HepG2 (cell line): Measurements from ENCODE around the gene ZNF853. TPM values are rescaled to one million over a fixed set of nuclear protein-coding genes. Genes with fewer than 3 reads are reported as not detected.

Experiments
- BRD4 ChIP-seq: sonication (generic); formaldehyde crosslinking; IDR thresholded peaks from 2 replicates; pipeline ENCODE4 v1.4.0; 2020; ENCODE audit warnings: missing genetic modification reagents
- CCAR2 ChIP-seq: fragments of 200-400 bp; formaldehyde crosslinking; optimal IDR thresholded peaks from 2 replicates; pipeline ENCODE3; 2018; ENCODE audit warnings: low read depth, mild to moderate bottlenecking, low read length, moderate library complexity
- HMGXB3 ChIP-seq: sonication (generic); formaldehyde crosslinking; IDR thresholded peaks from 2 replicates; pipeline ENCODE4 v1.4.0; 2020; ENCODE audit warnings: missing genetic modification reagents, borderline replicate concordance
- HNRNPLL ChIP-seq: fragments of 200-400 bp; formaldehyde crosslinking; IDR thresholded peaks from 2 replicates; pipeline ENCODE4 v1.6.1; 2017; ENCODE audit warnings: mild to moderate bottlenecking, low read depth, low read length; ENCODE audit not compliant: poor library complexity, severe bottlenecking
- JUND ChIP-seq: sonication (generic); formaldehyde crosslinking; IDR thresholded peaks from 2 replicates; pipeline ENCODE4 v1.8.0; 2022; ENCODE audit warnings: mild to moderate bottlenecking, missing genetic modification reagents
- KDM1A ChIP-seq: IDR thresholded peaks from 2 replicates; pipeline ENCODE4 v1.6.1; 2016; ENCODE audit warnings: missing compliant biosample characterization
- MAZ ChIP-seq, 2 experiments: sonication (generic) in 1 of 2; formaldehyde crosslinking in 1 of 2; IDR thresholded peaks; 2 replicates each; pipeline versions ENCODE4 v1.5.0 to v1.6.1; 2012 to 2020; ENCODE audit warnings: low read depth in 2 of 2, mild to moderate bottlenecking in 2 of 2, borderline replicate concordance in 1 of 2, improper control_type of control experiment in 1 of 2, low read length in 1 of 2, missing genetic modification reagents in 1 of 2, moderate library complexity in 1 of 2
- MIXL1 ChIP-seq: IDR thresholded peaks from 2 replicates; pipeline ENCODE4 v1.6.1; 2016
- NFIB ChIP-seq: sonication (generic); formaldehyde crosslinking; IDR thresholded peaks from 2 replicates; pipeline ENCODE4 v1.9.0; 2021; ENCODE audit warnings: missing genetic modification reagents, mild to moderate bottlenecking, borderline replicate concordance
- PHB2 ChIP-seq: fragments of 450-650 bp; IDR thresholded peaks from 2 replicates; pipeline ENCODE4 v1.6.1; 2018; ENCODE audit not compliant: partially characterized antibody
- PHF8 ChIP-seq: sonication (generic); formaldehyde crosslinking; IDR thresholded peaks from 2 replicates; pipeline ENCODE4 v1.5.0; 2020; ENCODE audit warnings: missing genetic modification reagents
- POLR2A ChIP-seq, 2 experiments: IDR thresholded peaks; 2 replicates each; pipeline ENCODE4 v1.6.1; 2011; ENCODE audit warnings: low read depth in 2 of 2, low read length in 2 of 2, mild to moderate bottlenecking in 1 of 2, moderate library complexity in 1 of 2; ENCODE audit not compliant: insufficient read depth in 1 of 2
- SALL1 ChIP-seq: sonication (generic); formaldehyde crosslinking; IDR thresholded peaks from 2 replicates; pipeline ENCODE4 v1.8.0; 2022; ENCODE audit warnings: mild to moderate bottlenecking, missing genetic modification reagents
- SNRNP70 ChIP-seq: fragments of 200-400 bp; formaldehyde crosslinking; IDR thresholded peaks from 2 replicates; pipeline ENCODE4 v1.6.1; 2017; ENCODE audit warnings: mild to moderate bottlenecking, low read depth, low read length, moderate library complexity
- TFDP1 ChIP-seq: IDR thresholded peaks from 2 replicates; pipeline ENCODE4 v1.6.1; 2016; ENCODE audit warnings: missing compliant biosample characterization, missing genetic modification reagents, borderline replicate concordance
- ZBTB2 ChIP-seq: sonication (generic); formaldehyde crosslinking; IDR thresholded peaks from 2 replicates; pipeline ENCODE4 v1.8.0; 2022; ENCODE audit warnings: low read depth, missing genetic modification reagents
- ZFY ChIP-seq: sonication (generic); formaldehyde crosslinking; IDR thresholded peaks from 2 replicates; pipeline ENCODE4 v1.4.0; 2020; ENCODE audit warnings: missing genetic modification reagents
- ZNF446 ChIP-seq: sonication (generic); formaldehyde crosslinking; IDR thresholded peaks from 2 replicates; pipeline ENCODE4 v1.5.0; 2020; ENCODE audit warnings: mild to moderate bottlenecking, missing genetic modification reagents
- ZNF607 ChIP-seq: sonication (generic); formaldehyde crosslinking; IDR thresholded peaks from 2 replicates; pipeline ENCODE4 v1.5.1; 2020; ENCODE audit warnings: missing genetic modification reagents, mild to moderate bottlenecking, borderline replicate concordance
- ZNF639 ChIP-seq: conservative IDR thresholded peaks from 2 replicates; pipeline ENCODE4 v1.6.1; 2018; ENCODE audit warnings: missing genetic modification reagents
- ZNF747 ChIP-seq: sonication (generic); formaldehyde crosslinking; IDR thresholded peaks from 2 replicates; pipeline ENCODE4 v1.8.1; 2023; ENCODE audit warnings: missing genetic modification reagents, mild to moderate bottlenecking, borderline replicate concordance
- ZNF768 ChIP-seq: sonication (generic); formaldehyde crosslinking; IDR thresholded peaks from 2 replicates; pipeline ENCODE4 v1.4.0; 2020; ENCODE audit warnings: missing genetic modification reagents
- polyA plus RNA-seq, 8 experiments: library from polyadenylated mRNA; depleted of rRNA in 3 of 8; stranded (reverse) in 7 of 8; unstranded in 1 of 8; fragments of >200 nt; fragmentation: Illumina TruSeq in 4 of 8; extraction: Trizol in 4 of 8; gene quantifications; 2 replicates each; pipeline versions ENCODE4 v1.2.1 to v1.2.3, GENCODE V29; 2011 to 2016; ENCODE audit warnings: low read depth in 4 of 8, missing spikeins in 1 of 8, mixed read lengths in 1 of 8; ENCODE audit not compliant: insufficient read depth in 1 of 8
- total RNA-seq, 5 experiments: library from RNA; depleted of rRNA; stranded (reverse); fragments of >200 nt; fragmentation: Illumina TruSeq; extraction: Trizol; gene quantifications; 2 replicates each; pipeline ENCODE4 v1.2.3, GENCODE V29; 2016; ENCODE audit warnings: low read depth in 1 of 5

Gene ZNF853
- total and polyA plus RNA-seq, 2 of the 13 experiments (the other 11 are each of a cell fraction or from before 2014, with no cell fraction given): 2.1 to 6.2 TPM

GRCh38 chr7:6576024-6576866 is 39.2 kb upstream of the ZNF853 start (continued):
- TF ChIP-seq MAZ (IDR thresholded peaks at IDR 0.05; ENCODE audit: borderline replicate concordance, low read depth, low read length): no peak
- TF ChIP-seq MAZ (CRISPR knock-in tag; IDR thresholded peaks at IDR 0.05; ENCODE audit: low read depth): no peak
- peak; percentile 39 to 41; a peak in 2 of 4 replicates for TF ChIP-seq POLR2A (IDR thresholded peaks at IDR 0.05; ENCODE audit: insufficient read depth in 1 of 2, low read depth in 2 of 2, low read length in 2 of 2)
- peak; percentile 20; the same call in 1 of the 2 replicates for TF ChIP-seq SALL1
- TF ChIP-seq ZNF747 (CRISPR knock-in tag): no peak
- TF ChIP-seq TFDP1 (CRISPR knock-in tag): no peak
- no peak for TF ChIP-seq HNRNPLL
- TF ChIP-seq MIXL1 (CRISPR knock-in tag): no peak
- TF ChIP-seq JUND (CRISPR knock-in tag): no peak
- peak; percentile 93 for TF ChIP-seq ZNF768 (CRISPR knock-in tag)
- no peak for TF ChIP-seq SNRNP70
- TF ChIP-seq PHF8: no peak
- no peak for TF ChIP-seq BRD4 (CRISPR knock-in tag)
- no peak for TF ChIP-seq NFIB (CRISPR knock-in tag)
- TF ChIP-seq PHB2: no peak
- TF ChIP-seq KDM1A (CRISPR knock-in tag): no peak
- no peak for TF ChIP-seq ZBTB2
- no peak for TF ChIP-seq CCAR2
- no peak for TF ChIP-seq HMGXB3 (CRISPR knock-in tag)
- TF ChIP-seq ZNF607 (CRISPR knock-in tag): no peak
- no peak for TF ChIP-seq ZNF639 (CRISPR knock-in tag)
- TF ChIP-seq ZNF446: 0 out of 2 replicates have a peak, but pooled peaks have one; percentile 59
- TF ChIP-seq ZFY (CRISPR knock-in tag): peak; percentile 47; the same call in 1 of the 2 replicates
